Activated CD4-positive, alpha-beta T cell treated with anti-CD3 and anti-CD28 coated beads, Interleukin-2, amount 50 U/mL, for 4 hours (primary cell): ENCODE results near the gene AKAP8.

Experiments used
- DNase-seq, 2 experiments: peaks; one replicate each; pipeline ENCODE4 v3.0.0-alpha.2; 2020

AKAP8 gene

GRCh38 chr19:15330801-15331418 is 48.7 kb downstream of the AKAP8 start:
- DNase-seq: no peak

DNA sequence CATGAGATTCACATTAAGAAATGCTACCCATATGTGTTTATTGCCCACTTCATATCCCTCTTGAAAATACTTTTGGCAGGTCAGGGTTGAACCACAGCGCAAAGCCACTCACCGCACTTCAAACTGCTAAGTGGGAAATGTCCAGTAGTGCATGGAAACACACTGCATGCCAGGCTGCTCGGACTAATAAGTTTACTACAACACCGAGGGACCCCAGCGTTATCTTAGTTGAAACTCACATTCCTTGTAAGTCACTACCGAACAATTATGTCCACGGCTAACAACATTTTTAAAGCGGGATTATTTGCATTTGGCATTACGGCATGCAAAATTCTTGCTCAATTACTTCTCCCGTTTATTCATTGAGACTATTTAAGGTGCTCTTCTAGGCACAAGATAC is 51.3 kb downstream of the AKAP8 start:
- DNase-seq: no peak

DNA sequence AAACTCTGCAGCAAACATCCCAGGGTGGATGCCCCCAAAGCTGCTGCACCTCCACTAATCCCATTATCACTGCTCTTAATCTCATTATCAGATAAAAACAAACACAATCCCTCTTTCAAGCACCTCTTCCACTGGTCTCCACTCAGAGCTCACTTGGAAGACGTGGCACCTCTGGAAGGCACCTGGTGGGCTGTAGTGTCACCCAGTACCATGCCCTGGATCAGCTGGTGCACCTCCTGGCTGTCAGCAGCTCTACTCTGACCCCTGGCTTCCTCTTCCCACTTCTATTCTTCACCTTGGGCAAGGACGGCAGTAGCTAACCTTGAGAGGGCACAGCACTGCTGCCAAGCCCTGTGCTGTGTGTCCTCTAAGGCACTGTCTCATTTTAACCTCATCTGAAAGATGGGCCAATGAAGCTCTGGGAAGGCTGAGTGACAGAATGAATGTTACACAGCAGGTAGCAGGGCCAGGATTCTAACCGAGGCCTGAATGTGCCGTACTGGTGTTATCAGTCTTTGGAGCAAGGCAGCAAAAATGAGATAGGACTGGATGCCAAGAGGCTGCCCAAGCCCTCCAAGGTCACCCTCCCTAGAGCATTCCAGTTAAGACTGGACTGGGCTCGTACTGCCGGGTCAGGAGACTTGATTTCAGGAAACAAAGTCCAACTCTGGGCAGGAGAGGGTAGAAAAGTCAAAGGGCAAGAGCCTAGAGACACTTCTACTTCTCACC is 54.6 kb downstream of the AKAP8 start:
- no peak for DNase-seq

DNA sequence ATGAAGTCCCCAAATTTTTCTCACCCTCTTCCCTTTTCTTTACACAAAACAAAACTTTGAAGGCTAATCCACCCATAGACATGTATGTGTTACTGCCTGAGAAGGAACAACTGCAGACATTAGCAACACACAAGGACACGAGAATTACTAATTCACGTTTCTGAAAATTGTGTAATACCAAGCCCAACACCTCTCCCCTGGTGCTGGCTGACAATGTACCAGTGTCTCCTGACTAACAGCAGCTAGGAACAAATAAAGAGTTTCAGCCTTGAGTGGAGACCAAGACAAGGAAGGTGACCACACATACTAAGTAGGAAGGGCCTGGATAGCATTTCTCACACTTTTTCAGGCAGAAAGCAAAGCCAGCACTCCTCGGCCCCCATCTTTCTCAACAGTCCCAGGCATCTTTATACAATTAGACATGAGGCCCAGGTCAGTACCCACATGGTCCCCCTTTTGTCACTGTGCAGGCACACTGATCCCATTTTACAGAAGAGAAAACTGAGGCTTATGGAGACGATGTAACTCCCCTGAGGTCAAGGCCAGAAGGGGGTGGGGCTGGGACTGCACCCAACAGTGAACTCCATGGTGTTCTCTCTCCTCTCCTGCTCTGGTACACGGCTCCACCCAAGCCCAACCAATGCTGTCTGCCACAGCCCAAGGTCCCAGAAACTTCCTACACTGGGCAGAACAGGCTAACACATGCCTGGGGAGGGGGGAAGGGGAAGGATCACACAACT is 55.9 kb downstream of the AKAP8 start:
- DNase-seq: no peak

GRCh38 chr19:15321739-15322138 is 57.8 kb downstream of the AKAP8 start:
- no peak for DNase-seq

- no peak for DNase-seq
Observed at GRCh38 chr19:15320116-15320515, 59.5 kb downstream of the AKAP8 start.

- DNase-seq: no peak
Observed at GRCh38 chr19:15318241-15318691, 61.3 kb downstream of the AKAP8 start.

DNA sequence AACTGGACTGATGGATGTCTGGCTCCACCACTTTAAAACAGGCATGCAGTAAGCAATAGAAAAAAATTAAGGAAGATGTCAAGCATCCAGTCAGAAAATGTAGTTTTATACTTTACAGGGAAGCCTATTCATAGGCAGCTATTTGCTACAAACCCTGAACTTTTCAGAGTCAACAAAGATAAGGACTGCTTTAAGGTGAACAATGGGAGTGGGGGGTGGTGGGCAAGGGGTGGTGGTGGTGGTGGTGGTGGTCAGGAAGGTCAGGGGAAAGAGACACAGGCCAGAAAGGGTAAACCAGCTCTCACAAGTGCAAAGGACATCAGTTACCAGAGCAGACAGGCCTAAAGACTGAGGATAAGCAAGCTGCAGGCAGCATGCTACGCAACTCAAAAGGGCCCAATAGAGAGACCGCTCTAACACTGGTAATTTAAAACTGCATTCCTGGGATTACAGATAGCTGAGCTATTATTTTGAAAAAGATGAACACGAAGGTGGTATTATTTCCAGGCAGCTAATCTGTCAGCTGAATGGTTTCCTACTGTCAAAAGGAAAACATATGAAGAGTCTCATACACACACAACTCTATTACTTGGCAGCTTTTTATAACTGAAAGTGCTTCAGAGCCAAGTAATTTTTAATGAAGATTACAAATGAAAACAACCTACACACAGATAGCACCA is 62.1 kb downstream of the AKAP8 start:
- DNase-seq: no peak

- DNase-seq: no peak
Observed at GRCh38 chr19:15316498-15316897, 63.1 kb downstream of the AKAP8 start.

DNA sequence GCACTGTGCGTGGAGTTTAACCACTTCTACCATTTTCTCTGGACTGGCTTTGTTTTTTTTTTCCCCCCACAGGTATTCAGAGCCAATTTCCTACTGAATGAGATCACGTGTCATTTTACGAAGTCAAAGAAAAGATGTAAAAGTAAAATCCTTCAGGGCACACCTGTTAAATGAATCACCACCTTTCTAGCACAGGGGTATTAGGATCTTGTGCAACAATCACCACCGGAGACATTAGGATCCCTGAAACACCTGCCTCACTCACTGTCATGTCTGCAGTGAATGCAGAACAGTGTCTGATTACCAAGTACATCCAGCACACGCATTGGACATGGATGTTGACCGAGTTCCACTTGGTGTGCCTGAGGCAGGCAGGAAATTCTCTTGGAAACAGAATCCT is 64.5 kb downstream of the AKAP8 start:
- no peak for DNase-seq

GRCh38 chr19:15313649-15314279 is 65.8 kb downstream of the AKAP8 start:
- DNase-seq: no peak

GRCh38 chr19:15307169-15307568 is 72.4 kb downstream of the AKAP8 start:
- DNase-seq: no peak

- no peak for DNase-seq
Observed at GRCh38 chr19:15305582-15306334, 73.8 kb downstream of the AKAP8 start.

- DNase-seq: peak in 1 of 2 experiments; percentile 6
Observed at GRCh38 chr19:15304140-15304705, 75.4 kb downstream of the AKAP8 start.
